ENCODE results near the gene GLRA1.

- TF ChIP-seq CTCF (optimal IDR thresholded peaks at IDR 0.05 in 1 of 3, IDR thresholded peaks at IDR 0.05 in 1 of 3, conservative IDR thresholded peaks at IDR 0.05 in 1 of 3; ENCODE audit: extremely low read depth in 1 of 3, insufficient read depth in 2 of 3, low read length in 3 of 3) (no peak), EZH2 (IDR thresholded peaks at IDR 0.05; ENCODE audit: low read length) (no peak)
Observed at GRCh38 chr5:151872701-151873100, 52.0 kb downstream of the GLRA1 start.
